ENCODE data around the gene ERRFI1.
A peak's percentile ranks its signal among the peaks of the same experiment; 100 is the strongest.
"Not testable (repeated sequence)": the region's sequence is repeated elsewhere in the genome, so short reads cannot be mapped to it uniquely, and the experiment has no call there.

ERRFI1 gene

DNA sequence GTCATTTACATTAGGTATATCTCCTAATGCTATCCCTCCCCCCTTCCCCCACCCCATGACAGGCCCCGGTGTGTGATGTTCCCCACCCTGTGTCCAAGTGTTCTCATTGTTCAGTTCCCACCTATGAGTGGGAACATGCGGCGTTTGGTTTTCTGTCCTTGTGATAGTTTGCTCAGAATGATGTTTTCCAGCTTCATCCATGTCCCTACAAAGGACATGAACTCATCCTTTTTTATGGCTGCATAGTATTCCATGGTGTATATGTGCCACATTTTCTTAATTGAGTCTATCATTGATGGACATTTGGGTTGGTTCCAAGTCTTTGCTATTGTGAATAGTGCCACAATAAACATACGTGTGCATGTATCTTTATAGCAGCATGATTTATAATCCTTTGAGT, 23.1 kb upstream of the ERRFI1 start:
- H3K79me1 ChIP-seq (ENCODE audit: low read length); DNase-seq; H2AK5ac ChIP-seq (ENCODE audit: low read length); H3K4me2 ChIP-seq (ENCODE audit: low read length); H3K27ac ChIP-seq (ENCODE audit: low read depth, low read length); H2BK5ac ChIP-seq (ENCODE audit: low read depth, low read length, poor library complexity); H3K9ac ChIP-seq (ENCODE audit: low read length); H4K12ac ChIP-seq (ENCODE audit: low read depth, low read length); H3K14ac ChIP-seq (ENCODE audit: low read length); H3K9me3 ChIP-seq (ENCODE audit: insufficient read depth, low read depth, low read length); H3K4me1 ChIP-seq (ENCODE audit: control insufficient read depth in 1 of 2, insufficient read depth in 2 of 2, low read length in 2 of 2); H2AFZ ChIP-seq (ENCODE audit: insufficient read depth, low read length, poor library complexity); H4K8ac ChIP-seq (ENCODE audit: low read depth, low read length); H4K91ac ChIP-seq (ENCODE audit: low read depth, low read length); H3K4me3 ChIP-seq (ENCODE audit: low read depth, low read length); H3K36me3 ChIP-seq (ENCODE audit: control insufficient read depth in 1 of 2, insufficient read depth in 2 of 2, low read length in 2 of 2); H3K27me3 ChIP-seq (ENCODE audit: insufficient read depth, low read length); H3K4ac ChIP-seq (ENCODE audit: low read depth, low read length); H3K18ac ChIP-seq (ENCODE audit: low read length); H2BK120ac ChIP-seq (ENCODE audit: insufficient read depth, low read length, poor library complexity); H2BK12ac ChIP-seq (ENCODE audit: low read length); H3K79me2 ChIP-seq (ENCODE audit: control insufficient read depth, insufficient read depth, low read length, poor library complexity); H3K23ac ChIP-seq (ENCODE audit: low read length): not testable (repeated sequence)
- no CpG with 5 or more reads among the region's 4 CpGs for WGBS (ENCODE audit: extremely low coverage, insufficient coverage, insufficient read length)

DNA sequence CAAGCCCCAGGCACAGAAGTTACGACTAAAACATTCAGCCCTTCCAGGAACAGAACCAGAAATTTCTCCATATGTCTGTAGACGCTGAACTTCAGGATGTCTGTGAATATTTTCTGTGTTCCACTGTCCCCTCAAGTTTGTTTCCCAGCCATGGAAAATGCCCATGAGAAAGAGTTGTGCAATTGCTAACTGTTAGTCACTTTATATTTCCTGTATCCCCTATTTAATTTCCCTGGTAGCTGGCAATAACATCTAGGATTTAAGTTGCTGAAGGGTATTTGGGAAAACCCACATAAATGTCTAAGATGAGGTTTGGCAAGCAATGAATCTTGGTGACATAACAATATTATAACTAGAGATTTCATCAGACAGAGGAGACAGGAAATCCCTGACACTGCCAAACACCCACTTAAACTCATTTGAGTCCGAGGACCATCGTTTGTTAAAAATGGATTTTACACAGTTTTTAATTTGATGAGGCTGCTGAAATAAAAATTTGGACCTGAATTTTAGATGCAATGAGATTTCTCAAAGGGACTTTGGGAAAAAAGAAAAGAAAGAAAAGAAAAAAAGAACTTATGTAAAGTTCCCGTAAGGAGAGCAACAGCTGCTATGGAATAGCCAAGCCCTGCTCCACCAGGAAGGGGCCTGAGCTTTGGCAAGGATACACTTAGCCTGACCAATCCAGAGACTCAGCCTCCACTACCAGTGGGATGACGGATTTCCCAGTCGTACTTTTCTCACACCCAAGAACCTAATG, 21.8 kb upstream of the ERRFI1 start:
- peak; percentile 50 to 73 for DNase-seq
- Histone ChIP-seq H3K23ac (ENCODE audit: low read length) (no peak overlapping the region), H3K14ac (ENCODE audit: low read length) (no peak overlapping the region), H3K9ac (ENCODE audit: low read length) (no peak overlapping the region), H3K79me2 (ENCODE audit: control insufficient read depth, insufficient read depth, low read length, poor library complexity) (peaks cover 2% of the 10 kb centered on the region), H3K79me1 (ENCODE audit: low read length) (peaks cover 3% of the 10 kb centered on the region), H3K18ac (ENCODE audit: low read length) (no peak overlapping the region), H3K27me3 (ENCODE audit: insufficient read depth, low read length) (no peaks in the 10 kb centered on the region), H2BK12ac (ENCODE audit: low read length) (peak overlapping the region; percentile 17), H2AFZ (ENCODE audit: insufficient read depth, low read length, poor library complexity) (no peak overlapping the region), H3K4ac (ENCODE audit: low read depth, low read length) (no peak overlapping the region), H3K36me3 (ENCODE audit: control insufficient read depth in 1 of 2, insufficient read depth in 2 of 2, low read length in 2 of 2) (no peaks in the 10 kb centered on the region), H3K27ac (ENCODE audit: low read depth, low read length) (peak overlapping the region; percentile 70), H3K9me3 (ENCODE audit: insufficient read depth, low read depth, low read length) (no peaks in the 10 kb centered on the region), H2BK120ac (ENCODE audit: insufficient read depth, low read length, poor library complexity) (peak overlapping the region; percentile 83), H3K4me1 (ENCODE audit: control insufficient read depth in 1 of 2, insufficient read depth in 2 of 2, low read length in 2 of 2) (peaks cover 5 to 6% of the 10 kb centered on the region in 2 experiments), H3K4me2 (ENCODE audit: low read length) (no peak overlapping the region), H4K91ac (ENCODE audit: low read depth, low read length) (no peak overlapping the region), H2BK5ac (ENCODE audit: low read depth, low read length, poor library complexity) (no peak overlapping the region), H4K8ac (ENCODE audit: low read depth, low read length) (no peak overlapping the region), H4K12ac (ENCODE audit: low read depth, low read length) (no peak overlapping the region), H3K4me3 (ENCODE audit: low read depth, low read length) (no peak overlapping the region), H2AK5ac (ENCODE audit: low read length) (peak overlapping the region; percentile 94)
- no CpG with 5 or more reads among the region's 7 CpGs for whole genome bisulfite sequencing (ENCODE audit: extremely low coverage, insufficient coverage, insufficient read length)

DNA sequence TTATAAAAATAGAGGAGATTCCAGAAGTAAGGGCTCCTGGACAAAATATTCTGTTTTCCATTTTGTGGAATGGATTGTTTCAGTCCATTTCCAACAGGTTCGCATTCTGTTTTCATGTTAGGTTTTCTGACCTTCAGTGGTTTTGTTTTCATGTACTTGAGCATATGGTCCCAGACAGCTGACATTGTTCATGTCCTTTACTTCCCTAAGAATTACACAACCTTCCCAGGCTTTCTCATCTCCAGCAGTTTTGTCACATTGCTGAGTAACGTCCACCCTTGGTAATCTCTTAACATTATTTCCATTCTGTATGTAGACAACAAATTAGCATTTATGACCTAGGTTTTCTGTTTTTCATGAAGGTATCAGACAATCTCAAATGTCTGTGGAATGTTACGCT, 21.0 kb upstream of the ERRFI1 start:
- Histone ChIP-seq H3K27ac (ENCODE audit: low read depth, low read length) (peak overlapping the region; percentile 46), H3K4me3 (ENCODE audit: low read depth, low read length) (no peak overlapping the region), H2BK12ac (ENCODE audit: low read length) (no peak overlapping the region), H3K23ac (ENCODE audit: low read length) (no peak overlapping the region), H3K36me3 (ENCODE audit: control insufficient read depth in 1 of 2, insufficient read depth in 2 of 2, low read length in 2 of 2) (no peaks in the 10 kb centered on the region), H4K8ac (ENCODE audit: low read depth, low read length) (no peak overlapping the region), H3K27me3 (ENCODE audit: insufficient read depth, low read length) (no peaks in the 10 kb centered on the region), H3K14ac (ENCODE audit: low read length) (no peak overlapping the region), H3K4ac (ENCODE audit: low read depth, low read length) (no peak overlapping the region), H3K9me3 (ENCODE audit: insufficient read depth, low read depth, low read length) (no peaks in the 10 kb centered on the region), H2BK120ac (ENCODE audit: insufficient read depth, low read length, poor library complexity) (no peak overlapping the region), H3K18ac (ENCODE audit: low read length) (no peak overlapping the region), H3K79me1 (ENCODE audit: low read length) (peaks cover 3% of the 10 kb centered on the region), H2AK5ac (ENCODE audit: low read length) (no peak overlapping the region), H3K4me1 (ENCODE audit: control insufficient read depth in 1 of 2, insufficient read depth in 2 of 2, low read length in 2 of 2) (peaks cover 5 to 6% of the 10 kb centered on the region in 2 experiments), H3K9ac (ENCODE audit: low read length) (no peak overlapping the region), H3K4me2 (ENCODE audit: low read length) (no peak overlapping the region), H4K12ac (ENCODE audit: low read depth, low read length) (no peak overlapping the region), H2BK5ac (ENCODE audit: low read depth, low read length, poor library complexity) (no peak overlapping the region), H4K91ac (ENCODE audit: low read depth, low read length) (no peak overlapping the region), H2AFZ (ENCODE audit: insufficient read depth, low read length, poor library complexity) (no peak overlapping the region), H3K79me2 (ENCODE audit: control insufficient read depth, insufficient read depth, low read length, poor library complexity) (peaks cover 2% of the 10 kb centered on the region)
- DNase-seq = peak; percentile 62 to 84
- WGBS (ENCODE audit: extremely low coverage, insufficient coverage, insufficient read length) = no CpG with 5 or more reads among the region's 3 CpGs

GRCh38 chr1:8046391-8046790, 20.3 kb upstream of the ERRFI1 start:
- H2AK5ac ChIP-seq (ENCODE audit: low read length) = peak overlapping the region; percentile 29
- no peak overlapping the region for H3K4me3 ChIP-seq (ENCODE audit: low read depth, low read length)
- DNase-seq = peak in 1 of 2 donors; percentile 64
- peak overlapping the region; percentile 91 for H2BK12ac ChIP-seq (ENCODE audit: low read length)
- H3K18ac ChIP-seq (ENCODE audit: low read length) = peak overlapping the region; percentile 29
- peaks cover 2% of the 10 kb centered on the region for H3K79me2 ChIP-seq (ENCODE audit: control insufficient read depth, insufficient read depth, low read length, poor library complexity)
- no peak overlapping the region for H4K8ac ChIP-seq (ENCODE audit: low read depth, low read length)
- H3K79me1 ChIP-seq (ENCODE audit: low read length) = peaks cover 3% of the 10 kb centered on the region
- no peak overlapping the region for H4K12ac ChIP-seq (ENCODE audit: low read depth, low read length)
- H3K36me3 ChIP-seq (ENCODE audit: control insufficient read depth in 1 of 2, insufficient read depth in 2 of 2, low read length in 2 of 2) = no peaks in the 10 kb centered on the region
- H3K9ac ChIP-seq (ENCODE audit: low read length) = no peak overlapping the region
- H3K4me1 ChIP-seq (ENCODE audit: control insufficient read depth in 1 of 2, insufficient read depth in 2 of 2, low read length in 2 of 2) = peaks cover 5 to 6% of the 10 kb centered on the region in 2 experiments
- WGBS (ENCODE audit: extremely low coverage, insufficient coverage, insufficient read length) = no CpG with 5 or more reads among the region's 12 CpGs
- H3K27me3 ChIP-seq (ENCODE audit: insufficient read depth, low read length) = no peaks in the 10 kb centered on the region
- H2AFZ ChIP-seq (ENCODE audit: insufficient read depth, low read length, poor library complexity) = peak overlapping the region; percentile 45
- peak overlapping the region; percentile 49 for H2BK5ac ChIP-seq (ENCODE audit: low read depth, low read length, poor library complexity)
- H4K91ac ChIP-seq (ENCODE audit: low read depth, low read length) = peak overlapping the region; percentile 61
- H3K14ac ChIP-seq (ENCODE audit: low read length) = peak overlapping the region; percentile 70
- peak overlapping the region; percentile 90 for H2BK120ac ChIP-seq (ENCODE audit: insufficient read depth, low read length, poor library complexity)
- H3K4me2 ChIP-seq (ENCODE audit: low read length) = no peak overlapping the region
- no peak overlapping the region for H3K27ac ChIP-seq (ENCODE audit: low read depth, low read length)
- H3K9me3 ChIP-seq (ENCODE audit: insufficient read depth, low read depth, low read length) = no peaks in the 10 kb centered on the region
- no peak overlapping the region for H3K23ac ChIP-seq (ENCODE audit: low read length)
- H3K4ac ChIP-seq (ENCODE audit: low read depth, low read length) = peak overlapping the region; percentile 62

All from trophoblast cell (in vitro differentiated cells and primary cell).